HEK293 (cell line): ENCODE measurements around the gene MRC2.

Experiments
- CTCF ChIA-PET: fragments of 350-600 bp; formaldehyde crosslinking; extraction: SDS; loops from one replicate; lab custom pipeline; 2021; ENCODE audit warnings: antibody characterized with exemption; lab: Yijun Ruan, JAX
- POLR2A ChIA-PET: fragments of 300-600 bp; formaldehyde crosslinking; extraction: SDS; loops from one replicate; lab custom pipeline; 2020; ENCODE audit warnings: antibody characterized with exemption, inconsistent platforms; lab: Yijun Ruan, JAX
- H3K27ac ChIP-seq: fragments of 200-500 bp; sonication (Bioruptor generic); 2 replicates; pipeline ENCODE4 v1.5.1; 2014; ENCODE audit warnings: low read depth, low read length, control low read depth, inconsistent platforms; ENCODE audit errors: extremely low read depth
- H3K36me3 ChIP-seq, 2 experiments: fragments of 200-500 bp in 1 of 2; sonication (Bioruptor generic) in 1 of 2; 1 replicate in 1 of 2; 2 replicates in 1 of 2; pipeline ENCODE4 v1.5.1; 2014 to 2017; ENCODE audit warnings: inconsistent platforms in 2 of 2, low read length in 2 of 2; ENCODE audit not compliant: control insufficient read depth in 2 of 2, insufficient read depth in 1 of 2
- H3K4me1 ChIP-seq: fragments of 200-500 bp; sonication (Bioruptor generic); 2 replicates; pipeline ENCODE4 v1.5.1; 2014; ENCODE audit warnings: mild to moderate bottlenecking, low read length, inconsistent platforms; ENCODE audit not compliant: control insufficient read depth, insufficient read depth
- H3K4me3 ChIP-seq: 2 replicates; pipeline ENCODE4 v1.5.1; 2011; ENCODE audit warnings: low read depth, mild to moderate bottlenecking, control low read depth, low read length, moderate library complexity
- H3K9me3 ChIP-seq: fragments of 200-500 bp; sonication (Bioruptor generic); 2 replicates; pipeline ENCODE4 v1.5.1; 2014; ENCODE audit warnings: low read depth, low read length, inconsistent platforms; ENCODE audit not compliant: control insufficient read depth, insufficient read depth
- ATF2 ChIP-seq: fragments of 450-650 bp; formaldehyde crosslinking; IDR thresholded peaks from 2 replicates; pipeline ENCODE4 v1.5.1; 2016; ENCODE audit warnings: missing biosample characterization, missing genetic modification characterization, low read depth
- BCL6B ChIP-seq: fragments of 450-650 bp; formaldehyde crosslinking; IDR thresholded peaks from 2 replicates; pipeline ENCODE4 v1.5.1; 2017; ENCODE audit warnings: missing biosample characterization, missing genetic modification characterization
- OVOL3 ChIP-seq: fragments of 450-650 bp; formaldehyde crosslinking; IDR thresholded peaks from 2 replicates; pipeline ENCODE4 v1.5.1; 2016; ENCODE audit warnings: missing biosample characterization, missing genetic modification characterization
- SALL2 ChIP-seq: fragments of 450-650 bp; formaldehyde crosslinking; IDR thresholded peaks from 2 replicates; pipeline ENCODE4 v1.5.0; 2017; ENCODE audit warnings: missing biosample characterization, mild to moderate bottlenecking, missing genetic modification characterization, borderline replicate concordance
- SCRT2 ChIP-seq: fragments of 450-650 bp; formaldehyde crosslinking; IDR thresholded peaks from 2 replicates; pipeline ENCODE4 v1.5.1; 2016; ENCODE audit warnings: missing biosample characterization, missing genetic modification characterization
- ZBTB26 ChIP-seq: fragments of 450-650 bp; formaldehyde crosslinking; optimal IDR thresholded peaks from 2 replicates; pipeline ENCODE3; 2016; ENCODE audit warnings: missing biosample characterization, mild to moderate bottlenecking, missing genetic modification characterization
- ZNF10 ChIP-seq: fragments of 450-650 bp; formaldehyde crosslinking; IDR thresholded peaks from 2 replicates; pipeline ENCODE4 v1.5.1; 2017; ENCODE audit warnings: missing biosample characterization, missing genetic modification characterization
- ZNF112 ChIP-seq: fragments of 450-650 bp; formaldehyde crosslinking; IDR thresholded peaks from 2 replicates; pipeline ENCODE4 v1.5.0; 2017; ENCODE audit warnings: missing biosample characterization, missing genetic modification characterization
- ZNF157 ChIP-seq: fragments of 450-650 bp; formaldehyde crosslinking; IDR thresholded peaks from 2 replicates; pipeline ENCODE4 v1.5.1; 2016; ENCODE audit warnings: missing biosample characterization, missing genetic modification characterization
- ZNF600 ChIP-seq: fragments of 450-650 bp; formaldehyde crosslinking; IDR thresholded peaks from 2 replicates; pipeline ENCODE4 v1.5.1; 2016; ENCODE audit warnings: missing biosample characterization, missing genetic modification characterization
- ZNF645 ChIP-seq: fragments of 450-650 bp; formaldehyde crosslinking; IDR thresholded peaks from 2 replicates; pipeline ENCODE4; 2016; ENCODE audit warnings: missing biosample characterization, missing genetic modification characterization
- ZNF654 ChIP-seq: fragments of 450-650 bp; formaldehyde crosslinking; IDR thresholded peaks from 2 replicates; pipeline ENCODE4 v1.5.1; 2016; ENCODE audit warnings: low read depth, missing biosample characterization, missing genetic modification characterization
- ZNF692 ChIP-seq: fragments of 450-650 bp; formaldehyde crosslinking; IDR thresholded peaks from 2 replicates; pipeline ENCODE4 v1.5.1; 2016; ENCODE audit warnings: missing biosample characterization, missing genetic modification characterization
- ZNF747 ChIP-seq: fragments of 450-650 bp; formaldehyde crosslinking; IDR thresholded peaks from 2 replicates; pipeline ENCODE4 v1.5.1; 2016; ENCODE audit warnings: missing biosample characterization, missing genetic modification characterization
- ZNF776 ChIP-seq: fragments of 450-650 bp; formaldehyde crosslinking; IDR thresholded peaks from 2 replicates; pipeline ENCODE4 v1.5.0; 2017; ENCODE audit warnings: missing biosample characterization, missing genetic modification characterization, borderline replicate concordance

MRC2 gene

GRCh38 chr17:62714016-62714777, 86.7 kb downstream of the MRC2 start:
- no peak for TF ChIP-seq BCL6B
- TF ChIP-seq ZNF157 (tag by site-specific recombination): no peak
- TF ChIP-seq ZNF112 (tag by site-specific recombination): no peak
- no peak for TF ChIP-seq ATF2
- no peak for TF ChIP-seq SALL2 (tag by site-specific recombination)
- no peak for TF ChIP-seq ZNF600
- TF ChIP-seq ZNF645 (tag by site-specific recombination): no peak
- no peak for TF ChIP-seq ZNF747 (tag by site-specific recombination)
- TF ChIP-seq, all 188 proteins: peak for 0
- ChIA-PET POLR2A (no interaction called here), CTCF (interaction anchor here (0.7 kb wide), 1 partner anchor 939 kb away, joined by 3 read pairs; no protein-coding TSS in a partner anchor)
- Histone ChIP-seq H3K4me1 (no peaks in the 10 kb centered on the region), H3K36me3 (no peaks in the 10 kb centered on the region), H3K27ac (no peak overlapping the region), H3K9me3 (no peaks in the 10 kb centered on the region), H3K4me3 (no peak overlapping the region)

GRCh38 chr17:62715882-62716390, 88.5 kb downstream of the MRC2 start:
- Histone ChIP-seq H3K9me3 (no peaks in the 10 kb centered on the region), H3K4me1 (no peaks in the 10 kb centered on the region), H3K27ac (no peak overlapping the region), H3K4me3 (no peak overlapping the region), H3K36me3 (no peaks in the 10 kb centered on the region)
- CTCF ChIA-PET: interaction anchor here (0.9 kb wide), 1 partner anchor 253 kb away, joined by 3 read pairs; no protein-coding TSS in a partner anchor
- TF ChIP-seq ZBTB26 (tag by site-specific recombination) (no peak), ZNF10 (tag by site-specific recombination) (no peak), ZNF776 (tag by site-specific recombination) (no peak), ZNF692 (tag by site-specific recombination) (no peak), OVOL3 (tag by site-specific recombination) (no peak), ZNF654 (no peak), SCRT2 (tag by site-specific recombination) (no peak)
- POLR2A ChIA-PET: no interaction called here
